Suprapubic skin (tissue), 4 donors: ENCODE results near the gene GALNT18.

Experiments
- POLR2A ChIP-seq, 2 donors: fragments of 450-650 bp; IDR thresholded peaks; one replicate each; pipeline ENCODE4 v1.6.1; 2017; ENCODE audit warnings: antibody characterized with exemption in 2 of 2, mild to moderate bottlenecking in 2 of 2, moderate library complexity in 2 of 2
- POLR2AphosphoS5 ChIP-seq, 3 donors: sonication (generic); formaldehyde crosslinking; IDR thresholded peaks; one replicate each; pipeline ENCODE4 v1.6.1; 2017; ENCODE audit warnings: antibody characterized with exemption in 3 of 3
- TF ChIP-seq, protein P1 (sequence below), 2 donors: fragments of 200-600 bp in 1 of 2; fragments of 450-650 bp in 1 of 2; sonication (generic) in 1 of 2; IDR thresholded peaks; one replicate each; pipeline ENCODE4 v1.5.1; 2016 to 2019; ENCODE audit warnings: antibody characterized with exemption in 2 of 2, mild to moderate bottlenecking in 1 of 2, moderate library complexity in 1 of 2

- no peak for TF ChIP-seq POLR2AphosphoS5 (IDR thresholded peaks at IDR 0.05)
- TF ChIP-seq, protein P1, sequence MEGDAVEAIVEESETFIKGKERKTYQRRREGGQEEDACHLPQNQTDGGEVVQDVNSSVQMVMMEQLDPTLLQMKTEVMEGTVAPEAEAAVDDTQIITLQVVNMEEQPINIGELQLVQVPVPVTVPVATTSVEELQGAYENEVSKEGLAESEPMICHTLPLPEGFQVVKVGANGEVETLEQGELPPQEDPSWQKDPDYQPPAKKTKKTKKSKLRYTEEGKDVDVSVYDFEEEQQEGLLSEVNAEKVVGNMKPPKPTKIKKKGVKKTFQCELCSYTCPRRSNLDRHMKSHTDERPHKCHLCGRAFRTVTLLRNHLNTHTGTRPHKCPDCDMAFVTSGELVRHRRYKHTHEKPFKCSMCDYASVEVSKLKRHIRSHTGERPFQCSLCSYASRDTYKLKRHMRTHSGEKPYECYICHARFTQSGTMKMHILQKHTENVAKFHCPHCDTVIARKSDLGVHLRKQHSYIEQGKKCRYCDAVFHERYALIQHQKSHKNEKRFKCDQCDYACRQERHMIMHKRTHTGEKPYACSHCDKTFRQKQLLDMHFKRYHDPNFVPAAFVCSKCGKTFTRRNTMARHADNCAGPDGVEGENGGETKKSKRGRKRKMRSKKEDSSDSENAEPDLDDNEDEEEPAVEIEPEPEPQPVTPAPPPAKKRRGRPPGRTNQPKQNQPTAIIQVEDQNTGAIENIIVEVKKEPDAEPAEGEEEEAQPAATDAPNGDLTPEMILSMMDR (IDR thresholded peaks at IDR 0.05), result no peak
- TF ChIP-seq POLR2A (IDR thresholded peaks at IDR 0.05), result no peak
Observed at GRCh38 chr11:11533751-11534150, 88.1 kb downstream of the GALNT18 start.
